Measurements from ENCODE around the gene S100A16. TPM values are rescaled to one million over a fixed set of nuclear protein-coding genes. Genes with fewer than 3 reads are reported as not detected.

Gene S100A16
- total RNA-seq, 2 donors from 2014 or later, result 20.1 to 42.5 TPM

- Histone ChIP-seq H3K27ac (no peak overlapping the region), H3K4me1 (peaks cover 28% of the 10 kb centered on the region), H3K4me3 (no peak overlapping the region), H3K9me3 (no peaks in the 10 kb centered on the region), H3K27me3 (no peaks in the 10 kb centered on the region), H3K36me3 (replicated peaks in 1 of 2; ENCODE audit: insufficient read depth in 1 of 2, low read depth in 2 of 2) (no peaks in the 10 kb centered on the region)
- WGBS, 2 donors, result 89 to 90% methylated on average over 11 of the region's 11 CpGs
- DNase-seq, result no peak
- ATAC-seq, result no peak
- no peak for TF ChIP-seq POLR2A (IDR thresholded peaks at IDR 0.05)
- TF ChIP-seq, protein P1, sequence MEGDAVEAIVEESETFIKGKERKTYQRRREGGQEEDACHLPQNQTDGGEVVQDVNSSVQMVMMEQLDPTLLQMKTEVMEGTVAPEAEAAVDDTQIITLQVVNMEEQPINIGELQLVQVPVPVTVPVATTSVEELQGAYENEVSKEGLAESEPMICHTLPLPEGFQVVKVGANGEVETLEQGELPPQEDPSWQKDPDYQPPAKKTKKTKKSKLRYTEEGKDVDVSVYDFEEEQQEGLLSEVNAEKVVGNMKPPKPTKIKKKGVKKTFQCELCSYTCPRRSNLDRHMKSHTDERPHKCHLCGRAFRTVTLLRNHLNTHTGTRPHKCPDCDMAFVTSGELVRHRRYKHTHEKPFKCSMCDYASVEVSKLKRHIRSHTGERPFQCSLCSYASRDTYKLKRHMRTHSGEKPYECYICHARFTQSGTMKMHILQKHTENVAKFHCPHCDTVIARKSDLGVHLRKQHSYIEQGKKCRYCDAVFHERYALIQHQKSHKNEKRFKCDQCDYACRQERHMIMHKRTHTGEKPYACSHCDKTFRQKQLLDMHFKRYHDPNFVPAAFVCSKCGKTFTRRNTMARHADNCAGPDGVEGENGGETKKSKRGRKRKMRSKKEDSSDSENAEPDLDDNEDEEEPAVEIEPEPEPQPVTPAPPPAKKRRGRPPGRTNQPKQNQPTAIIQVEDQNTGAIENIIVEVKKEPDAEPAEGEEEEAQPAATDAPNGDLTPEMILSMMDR (IDR thresholded peaks at IDR 0.05), result no peak
- intact Hi-C loops (cut with DNase I), result no loop called here
Measured at GRCh38 chr1:153606194-153606593, 6.7 kb downstream of the S100A16 start.

- H3K9me3 ChIP-seq, result no peaks in the 10 kb centered on the region
- H3K27me3 ChIP-seq, result no peaks in the 10 kb centered on the region
- H3K4me1 ChIP-seq, result no peaks in the 10 kb centered on the region
- ATAC-seq, result no peak
- H3K4me3 ChIP-seq, result no peak overlapping the region
- TF ChIP-seq POLR2A (IDR thresholded peaks at IDR 0.05), result no peak
- TF ChIP-seq, protein P1 (IDR thresholded peaks at IDR 0.05), result no peak
- DNase-seq, result no peak
- 86 to 92% methylated on average over 6 of the region's 6 CpGs for WGBS, 2 donors
- intact Hi-C loops (cut with DNase I), result no loop called here
- H3K36me3 ChIP-seq (replicated peaks in 1 of 2; ENCODE audit: insufficient read depth in 1 of 2, low read depth in 2 of 2), result no peaks in the 10 kb centered on the region
- no peak overlapping the region for H3K27ac ChIP-seq
Measured at GRCh38 chr1:153602749-153603148, 10.2 kb downstream of the S100A16 start.

DNA sequence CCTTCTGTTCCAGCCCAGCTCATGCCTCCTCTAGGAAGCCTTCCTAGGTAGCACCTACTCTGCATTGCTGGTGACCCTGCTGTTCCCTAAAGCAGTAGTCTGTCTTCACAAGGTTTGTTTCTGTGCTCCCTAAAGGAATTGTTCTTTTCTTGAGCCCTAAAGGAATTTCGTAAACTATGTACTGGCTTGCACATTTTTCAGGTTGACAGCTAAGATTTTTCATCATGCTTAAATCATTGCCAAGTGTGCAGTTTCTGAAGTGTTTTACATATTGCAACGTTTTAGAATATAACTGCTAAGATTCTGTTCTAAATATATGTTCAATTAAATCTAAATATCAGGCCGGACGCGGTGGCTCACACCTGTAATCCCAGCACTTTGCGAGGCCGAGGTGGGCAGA is 13.1 kb downstream of the S100A16 start:
- H3K9me3 ChIP-seq, result no peaks in the 10 kb centered on the region
- H3K4me1 ChIP-seq, result no peaks in the 10 kb centered on the region
- ATAC-seq (no peak), DNase-seq (no peak)
- 87 to 88% methylated on average over 7 of the region's 7 CpGs for WGBS, 2 donors
- intact Hi-C loops (cut with DNase I), result no loop called here
- no peak for TF ChIP-seq POLR2A (IDR thresholded peaks at IDR 0.05)
- TF ChIP-seq, protein P1 (IDR thresholded peaks at IDR 0.05), result no peak
- H3K27me3 ChIP-seq, result no peaks in the 10 kb centered on the region
- no peaks in the 10 kb centered on the region for H3K36me3 ChIP-seq (replicated peaks in 1 of 2; ENCODE audit: insufficient read depth in 1 of 2, low read depth in 2 of 2)
- no peak overlapping the region for H3K27ac ChIP-seq
- H3K4me3 ChIP-seq, result no peak overlapping the region

DNA sequence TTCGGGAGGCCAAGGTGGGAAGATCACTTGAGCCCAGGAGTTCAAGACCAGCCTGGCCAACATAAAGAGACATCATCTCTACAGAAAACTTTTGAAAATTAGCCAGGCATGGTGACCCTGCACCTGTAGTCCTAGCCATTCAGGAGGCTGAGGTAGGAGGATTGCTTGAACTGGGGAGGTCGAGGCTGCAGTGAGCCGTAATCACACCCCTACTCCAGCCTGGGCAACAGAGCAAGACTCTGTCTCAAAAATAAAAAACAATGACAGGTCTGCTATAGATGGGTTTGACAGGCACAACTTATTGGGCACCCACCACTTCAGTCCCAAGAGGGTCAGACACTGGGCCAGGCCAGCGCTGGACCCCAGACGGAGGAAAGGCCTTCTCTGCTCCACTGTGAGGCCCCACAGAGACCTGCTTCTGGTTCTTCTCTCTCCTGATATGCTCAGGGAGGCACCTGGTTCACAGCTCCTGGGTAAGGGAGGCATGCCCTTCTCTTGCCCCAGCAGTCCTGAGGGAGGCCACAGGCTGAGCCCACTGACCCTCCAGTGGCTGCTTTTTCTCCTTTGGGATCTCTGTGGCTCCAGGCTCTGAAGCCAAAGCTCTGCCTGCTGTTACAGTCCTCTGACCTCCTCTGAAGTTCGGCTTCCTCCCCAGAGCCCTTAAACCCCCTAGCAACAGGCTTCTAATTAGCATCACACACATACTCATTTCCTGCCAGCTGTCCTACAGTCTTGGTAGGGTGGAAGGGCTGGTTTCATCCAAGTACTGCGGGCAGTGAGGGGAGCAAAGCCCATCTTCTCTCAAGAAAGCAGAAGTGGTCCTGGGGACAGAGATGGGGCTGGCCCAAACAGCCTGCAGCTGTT is 14.4 kb downstream of the S100A16 start:
- H3K27me3 ChIP-seq, result no peaks in the 10 kb centered on the region
- TF ChIP-seq, protein P1 (IDR thresholded peaks at IDR 0.05), result no peak
- no peak for TF ChIP-seq POLR2A (IDR thresholded peaks at IDR 0.05)
- H3K4me3 ChIP-seq, result no peak overlapping the region
- no peaks in the 10 kb centered on the region for H3K9me3 ChIP-seq
- intact Hi-C loops (cut with DNase I), result no loop called here
- H3K4me1 ChIP-seq, result no peaks in the 10 kb centered on the region
- H3K36me3 ChIP-seq (replicated peaks in 1 of 2; ENCODE audit: insufficient read depth in 1 of 2, low read depth in 2 of 2), result no peaks in the 10 kb centered on the region
- no peak overlapping the region for H3K27ac ChIP-seq
- WGBS, 2 donors, result 75 to 78% methylated on average over 5 to 7 of the region's 7 CpGs
- ATAC-seq (no peak), DNase-seq (no peak)

DNA sequence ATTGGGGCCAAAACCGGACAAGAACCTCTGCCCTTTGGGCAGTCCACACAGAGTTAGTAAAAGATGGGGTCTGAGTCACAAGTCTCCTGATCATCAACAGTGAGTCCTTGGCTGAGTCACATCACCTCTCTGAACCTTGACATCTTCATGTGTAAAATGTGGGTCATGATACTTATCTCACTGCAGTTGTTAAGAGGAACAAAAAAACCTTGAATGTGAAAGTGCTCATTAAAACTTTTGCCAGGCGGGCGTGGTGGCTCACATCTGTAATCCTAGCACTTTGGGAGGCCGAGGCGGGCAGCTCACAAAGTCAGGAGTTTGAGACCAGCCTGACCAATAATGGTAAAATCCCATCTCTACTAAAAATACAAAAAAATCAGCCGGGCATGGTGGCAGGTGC is 15.7 kb downstream of the S100A16 start:
- no peaks in the 10 kb centered on the region for H3K27me3 ChIP-seq
- no peak overlapping the region for H3K27ac ChIP-seq
- H3K9me3 ChIP-seq, result no peaks in the 10 kb centered on the region
- WGBS, 2 donors, result 87 to 92% methylated on average over 6 of the region's 6 CpGs
- DNase-seq, result no peak
- peaks cover 5% of the 10 kb centered on the region for H3K4me1 ChIP-seq
- TF ChIP-seq, protein P1 (IDR thresholded peaks at IDR 0.05), result no peak
- no peak for TF ChIP-seq POLR2A (IDR thresholded peaks at IDR 0.05)
- intact Hi-C loops (cut with DNase I), result no loop called here
- H3K36me3 ChIP-seq (replicated peaks in 1 of 2; ENCODE audit: insufficient read depth in 1 of 2, low read depth in 2 of 2), result no peaks in the 10 kb centered on the region
- H3K4me3 ChIP-seq, result no peak overlapping the region
- no peak for ATAC-seq

Data from body of pancreas (tissue), 4 donors.